Measurements from ENCODE around the gene A3GALT2. TPM values are rescaled to one million over a fixed set of nuclear protein-coding genes. Genes with fewer than 3 reads are reported as not detected.
A peak's percentile ranks its signal among the peaks of the same experiment; 100 is the strongest.

Gene A3GALT2
- total and polyA plus RNA-seq, 9 of the 15 experiments (the other 6 are each of a cell fraction or from before 2014, with no cell fraction given), result not detected

GRCh38 chr1:33349778-33350610, 29.1 kb upstream of the A3GALT2 start (continued):
- TF ChIP-seq ZNF609 (CRISPR knock-in tag; IDR thresholded peaks at IDR 0.05; ENCODE audit: borderline replicate concordance), result no peak
- TF ChIP-seq CEBPG (CRISPR knock-in tag; IDR thresholded peaks at IDR 0.05), result no peak; the same call in 1 of the 2 replicates
- no peak for TF ChIP-seq CEBPG (tag; conservative IDR thresholded peaks at IDR 0.05 in 1 of 2, IDR thresholded peaks at IDR 0.05 in 1 of 2)
- TF ChIP-seq GABPA (tag; conservative IDR thresholded peaks at IDR 0.05; ENCODE audit: low read depth), result peak; percentile 83
- no peak for TF ChIP-seq HDAC6 (IDR thresholded peaks at IDR 0.05; ENCODE audit: low read depth, low read length)
- TF ChIP-seq ZBTB7A (IDR thresholded peaks at IDR 0.05; ENCODE audit: borderline replicate concordance, control insufficient read depth, low read depth, low read length), result peak; percentile 87; the same call in 1 of the 2 replicates
- peak; percentile 94 for TF ChIP-seq POLR2G (IDR thresholded peaks at IDR 0.05; ENCODE audit: low read depth, low read length)
- no peak for TF ChIP-seq STAT6 (CRISPR knock-in tag; IDR thresholded peaks at IDR 0.05)
- TF ChIP-seq XRCC3 (IDR thresholded peaks at IDR 0.05), result no peak
- TF ChIP-seq BCOR (IDR thresholded peaks at IDR 0.05), result no peak; the same call in 1 of the 2 replicates
- TF ChIP-seq ZNF354B (CRISPR knock-in tag; IDR thresholded peaks at IDR 0.05), result no peak
- TF ChIP-seq, protein P1, sequence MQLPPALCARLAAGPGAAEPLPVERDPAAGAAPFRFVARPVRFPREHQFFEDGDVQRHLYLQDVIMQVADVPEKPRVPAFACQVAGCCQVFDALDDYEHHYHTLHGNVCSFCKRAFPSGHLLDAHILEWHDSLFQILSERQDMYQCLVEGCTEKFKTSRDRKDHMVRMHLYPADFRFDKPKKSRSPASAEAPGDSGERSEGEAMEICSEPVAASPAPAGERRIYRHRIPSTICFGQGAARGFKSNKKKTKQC (CRISPR knock-in tag; IDR thresholded peaks at IDR 0.05), result peak; percentile 81
- TF ChIP-seq ZNF280A (IDR thresholded peaks at IDR 0.05; ENCODE audit: low read depth, partially characterized antibody), result no peak
- TF ChIP-seq SMAD1 (IDR thresholded peaks at IDR 0.05; ENCODE audit: low read depth, low read length, partially characterized antibody), result peak; percentile 32
- peak; percentile 92 for TF ChIP-seq SUPT5H (IDR thresholded peaks at IDR 0.05)
